ENCODE measurements around the gene FAM50A.

The FAM50A gene

GRCh38 chrX:154487518-154488290 lies 43.8 kb downstream of the FAM50A start:
- Histone ChIP-seq H3K4me3 (replicated peaks; ENCODE audit: insufficient read depth, low read length) (no peak overlapping the region), H3K27me3 (ENCODE audit: insufficient read depth, poor library complexity, severe bottlenecking) (no peaks in the 10 kb centered on the region), H3K27ac (replicated peaks) (no peak overlapping the region)
- no peak for DNase-seq (ENCODE audit: low read depth in 1 of 2, low spot score in 1 of 2)
- TF ChIP-seq POLR2AphosphoS5 (IDR thresholded peaks at IDR 0.05; ENCODE audit: low read depth) = no peak
- TF ChIP-seq GABPA (IDR thresholded peaks at IDR 0.05; ENCODE audit: low read depth) = no peak
- no peak for TF ChIP-seq SPI1 (IDR thresholded peaks at IDR 0.05; ENCODE audit: borderline replicate concordance, low read depth)
- TF ChIP-seq, protein P1, sequence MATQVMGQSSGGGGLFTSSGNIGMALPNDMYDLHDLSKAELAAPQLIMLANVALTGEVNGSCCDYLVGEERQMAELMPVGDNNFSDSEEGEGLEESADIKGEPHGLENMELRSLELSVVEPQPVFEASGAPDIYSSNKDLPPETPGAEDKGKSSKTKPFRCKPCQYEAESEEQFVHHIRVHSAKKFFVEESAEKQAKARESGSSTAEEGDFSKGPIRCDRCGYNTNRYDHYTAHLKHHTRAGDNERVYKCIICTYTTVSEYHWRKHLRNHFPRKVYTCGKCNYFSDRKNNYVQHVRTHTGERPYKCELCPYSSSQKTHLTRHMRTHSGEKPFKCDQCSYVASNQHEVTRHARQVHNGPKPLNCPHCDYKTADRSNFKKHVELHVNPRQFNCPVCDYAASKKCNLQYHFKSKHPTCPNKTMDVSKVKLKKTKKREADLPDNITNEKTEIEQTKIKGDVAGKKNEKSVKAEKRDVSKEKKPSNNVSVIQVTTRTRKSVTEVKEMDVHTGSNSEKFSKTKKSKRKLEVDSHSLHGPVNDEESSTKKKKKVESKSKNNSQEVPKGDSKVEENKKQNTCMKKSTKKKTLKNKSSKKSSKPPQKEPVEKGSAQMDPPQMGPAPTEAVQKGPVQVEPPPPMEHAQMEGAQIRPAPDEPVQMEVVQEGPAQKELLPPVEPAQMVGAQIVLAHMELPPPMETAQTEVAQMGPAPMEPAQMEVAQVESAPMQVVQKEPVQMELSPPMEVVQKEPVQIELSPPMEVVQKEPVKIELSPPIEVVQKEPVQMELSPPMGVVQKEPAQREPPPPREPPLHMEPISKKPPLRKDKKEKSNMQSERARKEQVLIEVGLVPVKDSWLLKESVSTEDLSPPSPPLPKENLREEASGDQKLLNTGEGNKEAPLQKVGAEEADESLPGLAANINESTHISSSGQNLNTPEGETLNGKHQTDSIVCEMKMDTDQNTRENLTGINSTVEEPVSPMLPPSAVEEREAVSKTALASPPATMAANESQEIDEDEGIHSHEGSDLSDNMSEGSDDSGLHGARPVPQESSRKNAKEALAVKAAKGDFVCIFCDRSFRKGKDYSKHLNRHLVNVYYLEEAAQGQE (IDR thresholded peaks at IDR 0.05; ENCODE audit: insufficient replicate concordance, low read depth) = no peak
- TF ChIP-seq, protein P2, sequence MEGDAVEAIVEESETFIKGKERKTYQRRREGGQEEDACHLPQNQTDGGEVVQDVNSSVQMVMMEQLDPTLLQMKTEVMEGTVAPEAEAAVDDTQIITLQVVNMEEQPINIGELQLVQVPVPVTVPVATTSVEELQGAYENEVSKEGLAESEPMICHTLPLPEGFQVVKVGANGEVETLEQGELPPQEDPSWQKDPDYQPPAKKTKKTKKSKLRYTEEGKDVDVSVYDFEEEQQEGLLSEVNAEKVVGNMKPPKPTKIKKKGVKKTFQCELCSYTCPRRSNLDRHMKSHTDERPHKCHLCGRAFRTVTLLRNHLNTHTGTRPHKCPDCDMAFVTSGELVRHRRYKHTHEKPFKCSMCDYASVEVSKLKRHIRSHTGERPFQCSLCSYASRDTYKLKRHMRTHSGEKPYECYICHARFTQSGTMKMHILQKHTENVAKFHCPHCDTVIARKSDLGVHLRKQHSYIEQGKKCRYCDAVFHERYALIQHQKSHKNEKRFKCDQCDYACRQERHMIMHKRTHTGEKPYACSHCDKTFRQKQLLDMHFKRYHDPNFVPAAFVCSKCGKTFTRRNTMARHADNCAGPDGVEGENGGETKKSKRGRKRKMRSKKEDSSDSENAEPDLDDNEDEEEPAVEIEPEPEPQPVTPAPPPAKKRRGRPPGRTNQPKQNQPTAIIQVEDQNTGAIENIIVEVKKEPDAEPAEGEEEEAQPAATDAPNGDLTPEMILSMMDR (IDR thresholded peaks at IDR 0.05; ENCODE audit: insufficient read depth, low read length) = no peak

DNA sequence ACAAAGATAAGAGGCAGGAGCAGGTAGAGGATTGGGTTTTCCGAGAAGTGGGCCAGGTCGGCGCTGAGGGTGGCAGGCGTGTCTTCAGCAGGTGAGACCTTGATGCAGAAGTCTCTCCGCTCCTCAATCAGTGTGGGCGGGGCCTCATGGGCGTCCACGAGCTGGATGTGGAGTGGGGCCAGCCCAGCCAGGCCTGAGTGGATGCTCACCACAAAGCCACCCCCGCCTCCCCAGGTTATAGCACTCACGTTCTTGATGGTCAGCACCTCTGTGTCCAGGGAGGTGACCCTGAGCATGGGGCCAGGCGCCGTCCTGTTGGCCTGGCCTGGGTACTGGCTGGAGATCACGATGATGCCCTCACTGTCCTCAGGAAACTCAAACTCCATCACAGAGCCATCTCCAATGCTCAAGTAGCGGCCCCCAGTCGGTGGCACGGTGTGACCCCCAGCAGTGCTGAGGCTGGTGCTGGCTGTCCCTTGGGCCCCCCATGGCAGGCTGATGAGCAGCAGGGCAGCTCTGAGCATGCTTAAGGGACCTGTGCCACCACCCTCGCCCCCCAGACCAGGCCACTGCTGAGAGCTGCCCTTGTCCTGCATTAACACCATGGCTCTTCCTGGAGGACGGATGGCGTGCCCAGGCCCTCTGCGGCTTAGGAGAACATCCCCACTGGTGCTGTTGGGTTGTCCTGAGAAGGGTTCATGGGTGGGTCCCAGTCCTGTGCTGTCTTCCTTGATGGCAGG lies 44.6 kb downstream of the FAM50A start:
- H3K27me3 ChIP-seq (ENCODE audit: insufficient read depth, poor library complexity, severe bottlenecking) = no peaks in the 10 kb centered on the region
- no peak overlapping the region for H3K27ac ChIP-seq (replicated peaks)
- TF ChIP-seq, protein P1 (IDR thresholded peaks at IDR 0.05; ENCODE audit: insufficient replicate concordance, low read depth) = no peak
- TF ChIP-seq GABPA (IDR thresholded peaks at IDR 0.05; ENCODE audit: low read depth) = no peak
- TF ChIP-seq POLR2AphosphoS5 (IDR thresholded peaks at IDR 0.05; ENCODE audit: low read depth) = no peak
- TF ChIP-seq SPI1 (IDR thresholded peaks at IDR 0.05; ENCODE audit: borderline replicate concordance, low read depth) = no peak
- TF ChIP-seq, protein P2 (IDR thresholded peaks at IDR 0.05; ENCODE audit: insufficient read depth, low read length) = no peak
- no peak for DNase-seq (ENCODE audit: low read depth in 1 of 2, low spot score in 1 of 2)
- H3K4me3 ChIP-seq (replicated peaks; ENCODE audit: insufficient read depth, low read length) = no peak overlapping the region

DNA sequence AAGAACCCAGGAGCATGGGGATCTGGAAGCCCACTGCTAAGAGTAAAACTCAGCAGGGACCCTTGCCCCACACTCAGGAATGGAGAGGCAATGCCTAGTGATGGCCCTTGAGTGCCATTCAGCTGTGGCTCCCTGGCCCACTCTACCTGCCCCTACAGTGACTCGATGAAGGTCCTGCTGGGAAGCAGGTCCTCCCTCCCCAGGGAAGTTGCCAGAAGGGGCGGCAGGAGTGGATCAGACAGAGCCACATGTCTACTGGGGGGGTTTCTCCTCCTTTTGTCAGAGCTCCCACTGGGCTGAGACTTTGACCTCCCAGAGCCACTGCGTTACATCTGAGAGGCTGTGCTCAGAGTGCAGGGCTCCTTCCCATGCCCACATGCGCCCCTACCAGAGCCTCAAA lies 45.2 kb downstream of the FAM50A start:
- DNase-seq (ENCODE audit: low read depth in 1 of 2, low spot score in 1 of 2) = no peak
- Histone ChIP-seq H3K27me3 (ENCODE audit: insufficient read depth, poor library complexity, severe bottlenecking) (no peaks in the 10 kb centered on the region), H3K27ac (replicated peaks) (no peak overlapping the region), H3K4me3 (replicated peaks; ENCODE audit: insufficient read depth, low read length) (no peak overlapping the region)
- no peak for TF ChIP-seq SPI1 (IDR thresholded peaks at IDR 0.05; ENCODE audit: borderline replicate concordance, low read depth)
- TF ChIP-seq POLR2AphosphoS5 (IDR thresholded peaks at IDR 0.05; ENCODE audit: low read depth) = no peak
- TF ChIP-seq, protein P1 (IDR thresholded peaks at IDR 0.05; ENCODE audit: insufficient replicate concordance, low read depth) = no peak
- TF ChIP-seq, protein P2 (IDR thresholded peaks at IDR 0.05; ENCODE audit: insufficient read depth, low read length) = no peak
- no peak for TF ChIP-seq GABPA (IDR thresholded peaks at IDR 0.05; ENCODE audit: low read depth)

All from HL-60 (cell line).